HCT116 (cell line): ENCODE data around the gene SERINC5. TPM values are rescaled to one million over a fixed set of nuclear protein-coding genes. Genes with fewer than 3 reads are reported as not detected.

ENCODE experiments used
- ATAC-seq: fragments of 200-7000 bp; cut with Tn5 transposase; 2 replicates; pipeline ENCODE4 v1.9.1; 2020; ENCODE audit warnings: mild to moderate bottlenecking, moderate library complexity
- BruUV-seq: library from RNA; stranded (reverse); fragments of 400-500 nt; replicated peaks from 2 replicates; lab custom pipeline; 2021; lab: Mats Ljungman, UMichigan
- CTCF ChIA-PET: fragments of 300-600 bp; sonication (Branson Sonifier 250); formaldehyde crosslinking; loops from one replicate; lab custom pipeline; 2021; ENCODE audit warnings: antibody characterized with exemption; lab: Charles Lee
- POLR2A ChIA-PET: fragments of 300-600, 350-600 bp; sonication (Branson Sonifier 250); formaldehyde crosslinking; loops from one replicate; lab custom pipeline; 2021; ENCODE audit warnings: antibody characterized with exemption; lab: Charles Lee
- RAD21 ChIA-PET, 2 experiments: fragments of 300-600 bp; sonication (Branson Sonifier 250); formaldehyde crosslinking; loops; one replicate each; lab custom pipeline; 2023; ENCODE audit warnings: low total read pairs in 2 of 2; ENCODE audit not compliant: uncharacterized antibody in 2 of 2, unreplicated experiment in 2 of 2, low non-redundant PET in 1 of 2; lab: Charles Lee
- DNase-seq: peaks from one replicate; pipeline ENCODE4 v3.0.0-alpha.2; 2010; ENCODE audit warnings: low read depth, low spot score
- H2AFZ ChIP-seq: fragments of 200-600 bp; shearing (Covaris generic), sonication (generic); 2 replicates; pipeline ENCODE4 v1.6.1; 2017; ENCODE audit warnings: low read depth, mixed run types, mixed read lengths, antibody characterized with exemption, low read length; ENCODE audit not compliant: poor library complexity, severe bottlenecking
- H3K27ac ChIP-seq: 2 replicates; pipeline ENCODE4 v1.5.1; 2012; ENCODE audit warnings: low read depth, low read length
- H3K27me3 ChIP-seq: fragments of 200-600 bp; sonication (generic); 2 replicates; pipeline ENCODE4 v1.6.1; 2016; ENCODE audit warnings: mixed run types, low read length, mixed read lengths; ENCODE audit not compliant: insufficient read depth
- H3K36me3 ChIP-seq, 2 experiments: fragments of 200-500 bp in 1 of 2; fragments of 200-600 bp in 1 of 2; sonication (Bioruptor generic) in 1 of 2; sonication (generic) in 1 of 2; 2 replicates each; pipeline versions ENCODE4 v1.5.1 to v1.6.1; 2014 to 2016; ENCODE audit warnings: low read length in 2 of 2, inconsistent platforms in 1 of 2, mixed read lengths in 1 of 2, mixed run types in 1 of 2; ENCODE audit not compliant: insufficient read depth in 2 of 2, control insufficient read depth in 1 of 2
- H3K4me1 ChIP-seq, 2 experiments: fragments of 200-600 bp in 1 of 2; sonication (generic) in 1 of 2; 2 replicates each; pipeline versions ENCODE4 v1.5.1 to v1.6.1; 2012 to 2017; ENCODE audit warnings: low read length in 2 of 2, inconsistent platforms in 1 of 2, mild to moderate bottlenecking in 1 of 2, mixed read lengths in 1 of 2, mixed run types in 1 of 2, moderate library complexity in 1 of 2; ENCODE audit not compliant: insufficient read depth in 2 of 2, control insufficient read depth in 1 of 2
- H3K4me2 ChIP-seq: fragments of 200-600 bp; sonication (generic); 2 replicates; pipeline ENCODE4 v1.6.1; 2017; ENCODE audit warnings: mixed run types, low read length, mixed read lengths
- H3K4me3 ChIP-seq, 2 experiments: fragments of 200-600 bp in 1 of 2; sonication (generic) in 1 of 2; replicated peaks in 1 of 2; 2 replicates each; pipeline ENCODE4 v1.5.1; 2011 to 2016; ENCODE audit warnings: low read length in 2 of 2, control low read depth in 1 of 2, low read depth in 1 of 2, mild to moderate bottlenecking in 1 of 2, mixed read lengths in 1 of 2, mixed run types in 1 of 2
- H3K79me2 ChIP-seq: fragments of 200-600 bp; sonication (generic); 2 replicates; pipeline ENCODE4 v1.6.1; 2017; ENCODE audit warnings: mild to moderate bottlenecking, mixed run types, low read length, moderate library complexity, mixed read lengths; ENCODE audit not compliant: insufficient read depth
- H3K9ac ChIP-seq: fragments of 200-600 bp; sonication (generic); 2 replicates; pipeline ENCODE4 v1.6.1; 2016; ENCODE audit warnings: low read length, mixed read lengths
- H3K9me2 ChIP-seq: fragments of 200-600 bp; sonication (generic), shearing (Covaris generic); 2 replicates; pipeline ENCODE4 v1.6.1; 2017; ENCODE audit warnings: mixed run types, mild to moderate bottlenecking, moderate library complexity; ENCODE audit not compliant: insufficient read depth
- H3K9me3 ChIP-seq, 2 experiments: fragments of 200-500 bp in 1 of 2; fragments of 200-600 bp in 1 of 2; sonication (Bioruptor generic) in 1 of 2; sonication (generic) in 1 of 2; 2 replicates each; pipeline ENCODE4 v1.6.1; 2014 to 2017; ENCODE audit warnings: low read length in 2 of 2, mixed read lengths in 2 of 2, inconsistent platforms in 1 of 2, low read depth in 1 of 2, mild to moderate bottlenecking in 1 of 2, mixed run types in 1 of 2, moderate library complexity in 1 of 2; ENCODE audit not compliant: control insufficient read depth in 1 of 2, insufficient read depth in 1 of 2
- H4K20me1 ChIP-seq: fragments of 200-600 bp; sonication (generic), shearing (Covaris generic); 2 replicates; pipeline ENCODE4 v1.6.1; 2017; ENCODE audit warnings: mixed run types, mild to moderate bottlenecking, moderate library complexity; ENCODE audit not compliant: insufficient read depth
- ATF3 ChIP-seq: IDR thresholded peaks from 2 replicates; pipeline ENCODE4 v1.6.1; 2012
- CBX3 ChIP-seq: IDR thresholded peaks from 2 replicates; pipeline ENCODE4 v1.6.1; 2012; ENCODE audit warnings: low read depth
- CEBPB ChIP-seq: IDR thresholded peaks from 2 replicates; pipeline ENCODE4 v1.6.1; 2012; ENCODE audit warnings: low read depth
- CTCF ChIP-seq, 3 experiments: fragments of 200-600 bp in 1 of 3; sonication (generic) in 1 of 3; IDR thresholded peaks in 2 of 3; conservative IDR thresholded peaks in 1 of 3; 2 replicates each; pipeline ENCODE4 v1.5.1; 2012 to 2017; ENCODE audit warnings: low read depth in 2 of 3, low read length in 2 of 3, antibody characterized with exemption in 1 of 3, borderline replicate concordance in 1 of 3, control low read depth in 1 of 3, mild to moderate bottlenecking in 1 of 3, mixed read lengths in 1 of 3, mixed run types in 1 of 3, moderate library complexity in 1 of 3; ENCODE audit not compliant: insufficient read depth in 1 of 3
- ELF1 ChIP-seq: IDR thresholded peaks from 2 replicates; pipeline ENCODE4 v1.6.1; 2012; ENCODE audit warnings: low read depth, borderline replicate concordance
- EZH2 ChIP-seq: fragments of 200-600 bp; sonication (generic); IDR thresholded peaks from 2 replicates; pipeline ENCODE4 v1.6.1; 2017; ENCODE audit warnings: antibody characterized with exemption, mixed run types
- EZH2phosphoT487 ChIP-seq: fragments of 200-600 bp; IDR thresholded peaks from 2 replicates; pipeline ENCODE4 v1.6.1; 2018; ENCODE audit warnings: antibody characterized with exemption, borderline replicate concordance
- FOSL1 ChIP-seq: IDR thresholded peaks from 2 replicates; pipeline ENCODE4 v1.6.1; 2012; ENCODE audit warnings: low read depth
- JUND ChIP-seq: IDR thresholded peaks from 2 replicates; pipeline ENCODE4 v1.6.1; 2012
- MAX ChIP-seq: IDR thresholded peaks from 2 replicates; pipeline ENCODE4 v1.6.1; 2012
- POLR2A ChIP-seq: IDR thresholded peaks from 2 replicates; pipeline ENCODE4 v1.7.0; 2011; ENCODE audit warnings: borderline replicate concordance; ENCODE audit not compliant: insufficient read depth, insufficient read length; ENCODE audit errors: extremely low read depth
- RAD21 ChIP-seq: IDR thresholded peaks from 2 replicates; pipeline ENCODE4 v1.6.1; 2012; ENCODE audit warnings: low read depth, mild to moderate bottlenecking
- REST ChIP-seq: IDR thresholded peaks from 2 replicates; pipeline ENCODE4 v1.6.1; 2012; ENCODE audit warnings: low read depth
- SIN3A ChIP-seq: IDR thresholded peaks from 2 replicates; pipeline ENCODE4 v1.6.1; 2012; ENCODE audit warnings: low read depth
- SP1 ChIP-seq: IDR thresholded peaks from 2 replicates; pipeline ENCODE4 v1.6.1; 2012; ENCODE audit warnings: low read depth
- SRF ChIP-seq: IDR thresholded peaks from 2 replicates; pipeline ENCODE4 v1.6.1; 2012; ENCODE audit warnings: low read depth
- TCF7L2 ChIP-seq: IDR thresholded peaks from 2 replicates; pipeline ENCODE4 v1.7.0; 2011; ENCODE audit warnings: borderline replicate concordance, inconsistent platforms; ENCODE audit not compliant: insufficient read depth, insufficient read length; ENCODE audit errors: extremely low read depth
- ZFX ChIP-seq: fragments of 450-650 bp; IDR thresholded peaks from 2 replicates; pipeline ENCODE4 v1.6.1; 2017
- intact Hi-C: fragments of 100-400 bp; cut with micrococcal nuclease; formaldehyde crosslinking; loops from 2 replicates; pipeline ENCODE4 v1.10.0; 2022
- total RNA-seq: library from RNA; stranded (reverse); gene quantifications from one replicate; pipeline ENCODE4 v1.2.1, GENCODE V29; 2021; ENCODE audit not compliant: unreplicated experiment

SERINC5 gene
- total RNA-seq, 1 experiment from 2014 or later: 39.3 TPM

GRCh38 chr5:80172067-80172695 is 83.7 kb downstream of the SERINC5 start:
- CTCF ChIA-PET: no interaction called here
- ATAC-seq: no peak
- POLR2A ChIA-PET: no interaction called here
- no TSS peak for BruUV-seq
- no peak overlapping the region for H2AFZ ChIP-seq
- no peak overlapping the region for H3K4me3 ChIP-seq
- no peaks in the 10 kb centered on the region for H3K79me2 ChIP-seq
- no peaks in the 10 kb centered on the region for H3K9me2 ChIP-seq
- H4K20me1 ChIP-seq: no peaks in the 10 kb centered on the region
- no peak overlapping the region for H3K9ac ChIP-seq
- no peaks in the 10 kb centered on the region for H3K27me3 ChIP-seq
- H3K4me2 ChIP-seq: no peak overlapping the region
- RAD21 ChIA-PET: no interaction called here
- no peaks in the 10 kb centered on the region for H3K4me1 ChIP-seq
- no peaks in the 10 kb centered on the region for H3K9me3 ChIP-seq
- TF ChIP-seq TCF7L2 (no peak), RAD21 (no peak), SIN3A (no peak), REST (no peak), POLR2A (no peak), CEBPB (no peak), CBX3 (no peak), SRF (no peak), MAX (no peak), ZFX (no peak), JUND (no peak), ATF3 (no peak), ELF1 (no peak), CTCF (IDR thresholded peaks at IDR 0.05 in 2 of 3, conservative IDR thresholded peaks at IDR 0.05 in 1 of 3; ENCODE audit: borderline replicate concordance in 1 of 3, insufficient read depth in 1 of 3, low read depth in 2 of 3, low read length in 2 of 3) (no peak), SP1 (no peak), FOSL1 (no peak), EZH2phosphoT487 (no peak), EZH2 (no peak)
- intact Hi-C loops: no loop called here
- H3K27ac ChIP-seq: no peak overlapping the region
- no peak for DNase-seq
- H3K36me3 ChIP-seq: no peaks in the 10 kb centered on the region; a peak in 1 of 4 replicates
